GM13977 (cell line): Measurements from ENCODE around the gene QSOX1.

ENCODE experiments used
- DNase-seq: peaks from one replicate; pipeline ENCODE4 v3.0.0; 2012; ENCODE audit warnings: low spot score
- CTCF ChIP-seq: IDR thresholded peaks from 2 replicates; pipeline ENCODE4 v1.5.1; 2012; ENCODE audit warnings: mild to moderate bottlenecking, control low read depth; ENCODE audit not compliant: insufficient read depth; ENCODE audit errors: extremely low read depth, missing control alignments
- in situ Hi-C: fragments of 300-500 bp; cut with MboI; formaldehyde crosslinking; loops from one replicate; pipeline ENCODE4 v1.12.0; 2022; ENCODE audit warnings: low sequenced_read_pairs, low pct_unique_long_range_greater_than_20kb, mixed read lengths, inconsistent platforms; ENCODE audit not compliant: unreplicated experiment

QSOX1 gene

GRCh38 chr1:180154325-180155181 is at the start of gene QSOX1:
TSS of gene QSOX1 (plus strand) at chr1:180154869. CDS start at chr1:180154908, 39 bp downstream.
- in situ Hi-C loops = no loop called here
- peak; percentile 100 for DNase-seq
- TF ChIP-seq CTCF = no peak

- in situ Hi-C loops = no loop called here
- TF ChIP-seq CTCF = no peak
- no peak for DNase-seq
Observed at GRCh38 chr1:180112091-180112490, 42.6 kb upstream of the QSOX1 start.

GRCh38 chr1:180112984-180113647 is 41.6 kb upstream of the QSOX1 start:
- no peak for TF ChIP-seq CTCF
- no peak for DNase-seq
- in situ Hi-C loops = no loop called here

- DNase-seq = no peak
- TF ChIP-seq CTCF = no peak
- in situ Hi-C loops = no loop called here
Observed at GRCh38 chr1:180114396-180114945, 40.2 kb upstream of the QSOX1 start.

- no peak for DNase-seq
Observed at GRCh38 chr1:180116964-180117763, 37.5 kb upstream of the QSOX1 start.

More at GRCh38 chr1:180116964-180117763, 37.5 kb upstream of the QSOX1 start:
- no peak for TF ChIP-seq CTCF
- in situ Hi-C loops = no loop called here
